ENCODE measurements around the gene MOB4. TPM values are rescaled to one million over a fixed set of nuclear protein-coding genes. Genes with fewer than 3 reads are reported as not detected.
A peak's percentile ranks its signal among the peaks of the same experiment; 100 is the strongest.
"Not testable (repeated sequence)": the region's sequence is repeated elsewhere in the genome, so short reads cannot be mapped to it uniquely, and the experiment has no call there.

MOB4 gene
- total and polyA plus RNA-seq, 12 donors, result 17.2 to 43.2 (median 30.5) TPM

- ATAC-seq, result peak in 3 of 8 donors; percentile 14 to 44 (median 23)
- intact Hi-C loops (cut with DNase I), result no loop called here
- DNase-seq, result no peak
- 81 to 84% methylated on average over 4 of the region's 4 CpGs for WGBS, 2 donors
- peaks cover 0 to 23% (median 8%) of the 10 kb centered on the region in 11 donors for H3K9me3 ChIP-seq
- no peaks in the 10 kb centered on the region for H3K27me3 ChIP-seq
- no peak for TF ChIP-seq CTCF (IDR thresholded peaks at IDR 0.05)
- peaks cover 0 to 6% (median 0%) of the 10 kb centered on the region in 9 donors for H3K36me3 ChIP-seq
- peaks cover 0 to 6% (median 0%) of the 10 kb centered on the region in 9 donors for H3K4me1 ChIP-seq
- H3K27ac ChIP-seq, result peak overlapping the region in 1 of 10 donors; percentile 31
- no peak overlapping the region for H3K4me3 ChIP-seq
Observed at GRCh38 chr2:197577446-197577845, 61.6 kb downstream of the MOB4 start.

- intact Hi-C loops (cut with DNase I); H3K4me3 ChIP-seq; H3K27me3 ChIP-seq; H3K4me1 ChIP-seq; H3K36me3 ChIP-seq; H3K27ac ChIP-seq; ATAC-seq; DNase-seq: not testable (repeated sequence)
- peaks cover 0 to 18% (median 7%) of the 10 kb centered on the region in 11 donors for H3K9me3 ChIP-seq
- WGBS, 2 donors, result 73 to 79% methylated on average over 2 of the region's 2 CpGs
Observed at GRCh38 chr2:197578294-197578693, 62.4 kb downstream of the MOB4 start.

GRCh38 chr2:197580166-197580565, 64.3 kb downstream of the MOB4 start:
- intact Hi-C loops (cut with DNase I); DNase-seq: not testable (repeated sequence)
- 90 to 91% methylated on average over 3 of the region's 3 CpGs for WGBS, 2 donors

GRCh38 chr2:197587255-197587654, 71.4 kb downstream of the MOB4 start:
- H3K9me3 ChIP-seq; intact Hi-C loops (cut with DNase I); DNase-seq; H3K27ac ChIP-seq; H3K4me3 ChIP-seq; H3K27me3 ChIP-seq; H3K4me1 ChIP-seq; ATAC-seq: not testable (repeated sequence)
- H3K36me3 ChIP-seq, result peaks cover 0 to 32% (median 4%) of the 10 kb centered on the region in 9 donors
- 95 to 96% methylated on average over 7 of the region's 7 CpGs for whole genome bisulfite sequencing, 2 donors

More at GRCh38 chr2:197580166-197580565, 64.3 kb downstream of the MOB4 start:
- not testable (repeated sequence) for H3K27ac ChIP-seq, H3K4me1 ChIP-seq, H3K36me3 ChIP-seq, H3K27me3 ChIP-seq, ATAC-seq, H3K9me3 ChIP-seq, H3K4me3 ChIP-seq

GRCh38 chr2:197591339-197592072, 75.6 kb downstream of the MOB4 start:
- ATAC-seq, result no peak
- no peak overlapping the region for H3K4me3 ChIP-seq
- H3K36me3 ChIP-seq, result peaks cover 0 to 45% (median 4%) of the 10 kb centered on the region in 9 donors
- no peaks in the 10 kb centered on the region for H3K9me3 ChIP-seq
- no peaks in the 10 kb centered on the region for H3K27me3 ChIP-seq
- DNase-seq, result no peak
- 97% methylated on average over 32 of the region's 32 CpGs for WGBS, 2 donors
- peaks cover 0 to 4% (median 0%) of the 10 kb centered on the region in 9 donors for H3K4me1 ChIP-seq
- TF ChIP-seq CTCF (IDR thresholded peaks at IDR 0.05), result no peak
- intact Hi-C loops (cut with DNase I), result no loop called here
- H3K27ac ChIP-seq, result no peak overlapping the region

- ATAC-seq (no peak), DNase-seq (no peak)
- Histone ChIP-seq H3K27me3 (no peaks in the 10 kb centered on the region), H3K4me1 (peaks cover 0 to 7% (median 0%) of the 10 kb centered on the region in 9 donors), H3K27ac (peak overlapping the region in 1 of 10 donors; percentile 21), H3K4me3 (no peak overlapping the region), H3K9me3 (no peaks in the 10 kb centered on the region), H3K36me3 (peaks cover 0 to 22% (median 0%) of the 10 kb centered on the region in 9 donors)
- intact Hi-C loops (cut with DNase I), result no loop called here
- 70 to 73% methylated on average over 1 of the region's 1 CpG for WGBS, 2 donors
- no peak for TF ChIP-seq CTCF (IDR thresholded peaks at IDR 0.05)
Observed at GRCh38 chr2:197596766-197597165, 80.9 kb downstream of the MOB4 start.
